HL-60 (cell line): Measurements from ENCODE around the gene SLC2A9.

Experiments
- CTCF ChIP-seq: IDR thresholded peaks from one replicate; pipeline ENCODE4 v1.5.1; 2011; ENCODE audit warnings: low read length, control low read depth, inconsistent platforms; ENCODE audit not compliant: insufficient read depth
- GABPA ChIP-seq: IDR thresholded peaks from 2 replicates; pipeline ENCODE4 v1.6.1; 2012; ENCODE audit warnings: low read depth
- POLR2AphosphoS5 ChIP-seq: IDR thresholded peaks from 2 replicates; pipeline ENCODE4 v1.6.1; 2012; ENCODE audit warnings: low read depth
- REST ChIP-seq: IDR thresholded peaks from 2 replicates; pipeline ENCODE4 v1.6.1; 2012; ENCODE audit warnings: low read depth; ENCODE audit not compliant: insufficient replicate concordance

- TF ChIP-seq CTCF (no peak), POLR2AphosphoS5 (no peak), GABPA (no peak), REST (no peak)
Measured at GRCh38 chr4:9920029-9920428, 101.3 kb downstream of the SLC2A9 start.
